Activated CD4-positive, alpha-beta T cell treated with anti-CD3 and anti-CD28 coated beads for 48 hours (primary cell): ENCODE results near the gene CLSTN2.

Source experiments
- DNase-seq: peaks from one replicate; pipeline ENCODE4 v3.0.0-alpha.2; 2020

Gene CLSTN2

DNA sequence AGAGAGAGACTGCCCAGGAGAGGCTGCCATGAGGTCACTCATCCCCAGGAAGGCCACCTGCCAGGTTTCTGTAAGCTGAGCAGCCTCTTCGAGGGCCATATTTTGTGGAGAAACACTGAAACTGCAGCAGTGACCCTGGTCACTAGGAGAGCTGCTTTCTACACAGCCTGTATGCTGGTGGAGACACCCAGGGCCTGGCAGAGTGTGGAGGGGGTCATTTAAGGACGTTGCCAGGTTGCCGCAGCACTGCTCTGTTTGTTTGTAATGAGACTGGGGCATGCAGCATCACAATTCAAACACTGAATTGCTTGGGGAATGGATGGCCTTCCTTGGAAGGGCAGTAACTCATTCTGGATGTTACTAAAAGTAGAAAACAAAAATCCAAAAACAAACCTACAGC is 638.0 kb downstream of the CLSTN2 start:
- DNase-seq = no peak

DNA sequence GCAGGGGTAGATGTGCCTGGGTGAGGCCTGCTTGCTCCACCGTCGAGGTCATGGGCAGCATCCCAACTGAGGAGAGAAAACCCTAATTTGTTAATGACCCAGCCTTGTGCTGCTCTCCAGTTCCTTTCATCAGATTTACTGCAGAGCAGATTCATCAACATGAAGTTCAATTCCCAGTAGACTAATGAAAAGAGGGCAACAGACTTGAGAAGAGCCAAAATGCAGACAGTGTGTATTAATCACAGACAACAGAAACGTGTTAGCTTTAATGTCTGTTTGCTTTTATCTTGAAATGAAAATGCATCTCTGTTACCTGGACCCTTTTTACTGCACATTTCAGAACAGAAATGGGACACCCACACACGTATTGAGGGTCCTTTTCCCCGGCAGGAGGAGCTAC is 639.4 kb downstream of the CLSTN2 start:
- DNase-seq = no peak

DNA sequence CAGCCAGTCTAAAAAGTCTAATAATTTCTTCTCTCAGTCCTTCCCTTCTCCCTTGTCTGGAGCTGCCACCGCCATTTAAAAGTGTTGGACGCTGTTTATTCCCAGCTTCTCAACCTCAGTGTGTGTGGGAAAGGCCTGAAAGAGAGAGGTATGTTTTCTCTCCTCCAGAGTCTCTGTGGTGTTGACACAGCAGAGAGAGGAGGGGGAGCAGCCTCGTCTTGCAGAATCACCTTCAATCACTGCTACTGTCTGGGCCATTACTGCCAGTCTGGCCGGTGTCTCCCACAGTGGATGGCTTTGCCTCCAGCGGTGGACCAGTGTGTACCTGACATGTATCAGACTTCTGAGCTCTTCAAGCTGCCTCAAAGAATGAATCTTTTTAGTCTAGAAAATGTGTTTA is 641.5 kb downstream of the CLSTN2 start:
- no peak for DNase-seq

DNA sequence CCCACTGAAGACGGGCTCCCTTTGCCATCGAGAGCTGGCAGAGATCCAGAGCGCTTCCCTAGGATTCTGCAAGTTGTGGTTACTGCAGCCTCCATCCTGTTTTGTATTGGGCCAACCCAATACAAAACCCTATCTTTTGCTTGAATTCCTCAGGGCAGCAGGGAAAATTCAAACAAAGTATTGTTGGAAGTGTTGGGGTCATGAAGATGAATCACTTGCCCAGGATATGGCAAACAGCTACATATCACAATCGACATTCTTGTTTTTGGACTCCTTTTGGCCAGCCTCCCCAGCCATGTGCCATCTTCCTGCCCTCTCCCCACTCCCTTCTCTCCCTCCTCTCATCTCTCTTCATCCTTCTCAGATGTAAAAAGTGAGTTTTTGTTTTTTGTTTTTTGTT is 642.9 kb downstream of the CLSTN2 start:
- DNase-seq = no peak

DNA sequence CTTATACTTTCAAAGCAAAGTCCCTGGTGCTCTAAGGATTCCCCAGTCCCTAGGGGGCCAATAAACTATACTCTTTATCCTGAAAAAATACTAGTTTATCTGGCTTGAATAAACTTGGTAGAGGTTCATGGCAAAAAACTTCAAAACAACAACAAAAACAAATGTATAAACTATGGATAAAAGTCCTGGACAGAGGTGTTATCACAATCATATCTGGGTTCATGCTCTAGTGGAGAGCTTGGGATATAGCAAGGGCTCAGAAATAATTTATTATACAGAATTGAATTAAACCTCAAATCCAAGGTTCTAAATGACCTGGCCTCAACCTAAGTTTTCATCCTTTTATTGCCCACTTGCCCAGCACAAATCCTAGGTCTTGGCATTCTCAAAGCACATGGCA is 644.3 kb downstream of the CLSTN2 start:
- DNase-seq = no peak

DNA sequence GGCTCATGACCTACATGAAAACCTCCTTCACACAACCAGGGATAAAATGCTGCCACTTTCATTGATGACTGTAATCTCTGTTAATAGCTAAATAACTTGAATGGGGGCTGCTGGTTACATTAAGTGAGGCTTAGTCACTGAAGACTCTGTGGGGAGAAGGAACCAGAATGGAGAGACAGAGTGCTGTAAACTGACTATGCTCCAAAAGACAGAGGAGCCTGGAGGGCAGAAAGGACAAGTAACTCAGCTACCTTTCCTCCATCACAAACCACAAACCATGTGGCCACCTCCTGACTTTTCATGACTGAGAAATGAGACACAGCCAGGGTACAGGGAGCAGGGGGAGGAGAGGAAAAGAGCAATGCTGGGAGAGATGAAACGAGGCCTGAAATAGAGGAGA is 645.8 kb downstream of the CLSTN2 start:
- DNase-seq = no peak

DNA sequence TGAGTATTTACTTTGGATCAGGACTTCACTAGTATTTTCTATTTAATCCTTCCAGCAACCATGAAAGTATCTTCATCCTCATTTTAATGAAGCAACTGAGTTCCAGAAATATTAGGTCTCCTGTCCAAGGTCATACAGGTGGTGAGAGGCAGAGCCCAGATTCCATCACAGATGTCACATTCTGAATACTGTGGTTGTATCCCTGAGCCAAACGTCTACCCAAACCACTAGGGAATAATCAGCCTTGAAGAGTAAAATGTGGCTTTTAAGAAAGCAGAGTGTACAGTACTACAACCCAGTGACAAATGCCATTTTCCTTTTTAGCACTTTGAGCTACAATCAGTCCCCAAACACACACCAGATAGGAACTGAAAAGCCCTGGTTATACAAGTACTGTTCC is 649.6 kb downstream of the CLSTN2 start:
- DNase-seq = no peak

DNA sequence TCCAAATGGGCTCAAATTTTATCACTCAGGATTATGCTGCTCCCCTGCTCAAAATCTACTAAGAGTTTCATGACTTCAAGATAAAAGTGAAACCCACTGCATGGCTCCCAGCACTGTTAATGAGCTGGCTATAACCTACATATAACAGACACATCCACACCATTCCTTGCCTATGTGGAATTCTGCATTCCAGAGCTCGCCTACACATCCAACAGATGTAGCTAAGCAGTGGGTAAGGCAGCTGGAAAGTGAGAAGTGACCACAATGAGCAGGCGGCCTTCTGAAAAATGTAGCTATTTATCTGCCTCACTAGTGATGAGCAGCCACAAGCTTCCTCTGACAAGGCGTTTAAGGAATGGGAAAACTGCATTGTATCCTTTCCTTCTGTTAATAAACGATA is 650.8 kb downstream of the CLSTN2 start:
- DNase-seq = no peak

DNA sequence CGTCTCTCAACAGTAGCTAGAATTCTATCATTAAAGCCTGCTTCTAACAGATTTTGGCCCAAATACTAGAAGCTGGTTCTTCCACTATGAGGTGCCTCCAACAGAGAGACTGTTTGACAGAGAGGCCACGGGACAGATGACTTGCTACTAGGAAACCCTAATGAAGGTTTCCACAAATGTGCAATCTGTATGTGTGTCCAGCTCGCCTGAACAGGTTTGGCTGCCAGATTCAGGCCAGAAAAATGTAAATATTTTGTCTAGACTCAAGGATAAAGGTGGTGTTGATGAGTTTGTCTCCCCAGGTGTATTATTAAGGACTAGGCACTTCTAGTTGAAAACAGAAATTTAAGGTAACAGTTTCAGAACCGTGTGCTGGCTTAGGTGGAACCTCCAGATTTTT is 651.3 kb downstream of the CLSTN2 start:
- DNase-seq = no peak

DNA sequence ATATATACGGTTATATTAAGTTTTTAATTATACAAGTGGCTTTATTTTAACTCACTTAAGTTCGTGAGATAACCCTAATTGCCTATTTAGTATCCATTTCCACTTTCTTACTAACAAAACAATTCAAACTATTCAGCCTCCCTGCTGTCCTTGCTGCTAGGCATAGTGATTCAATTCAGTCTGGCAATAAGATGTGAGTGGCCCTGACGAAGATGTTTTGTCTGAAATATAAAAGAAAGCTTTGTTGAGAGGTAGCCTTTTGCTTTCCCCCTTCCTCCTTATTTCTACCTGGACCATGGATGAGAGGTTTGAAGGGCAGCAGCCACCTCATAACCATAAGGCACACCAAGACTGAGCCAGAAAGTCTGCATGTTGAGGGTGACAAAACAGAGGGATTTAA is 653.6 kb downstream of the CLSTN2 start:
- no peak for DNase-seq

DNA sequence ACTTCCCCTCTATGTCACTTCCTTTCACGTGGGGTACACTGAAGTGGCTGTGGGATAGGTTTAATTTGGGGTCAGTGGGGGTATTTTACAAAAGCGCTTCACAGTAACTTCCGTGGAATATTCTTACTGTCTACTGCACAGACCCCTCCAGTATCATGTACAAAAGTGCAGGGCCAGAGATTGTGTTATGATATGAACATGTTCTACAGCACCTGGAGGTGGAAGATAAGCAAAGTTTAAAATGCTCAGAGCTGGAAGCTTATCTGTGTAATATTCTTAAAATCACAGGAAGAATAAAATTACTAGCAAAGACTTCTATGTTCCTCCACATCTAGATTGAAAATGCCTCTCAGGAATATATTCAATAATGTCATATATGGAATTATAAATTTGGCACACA is 658.8 kb downstream of the CLSTN2 start:
- DNase-seq = no peak

DNA sequence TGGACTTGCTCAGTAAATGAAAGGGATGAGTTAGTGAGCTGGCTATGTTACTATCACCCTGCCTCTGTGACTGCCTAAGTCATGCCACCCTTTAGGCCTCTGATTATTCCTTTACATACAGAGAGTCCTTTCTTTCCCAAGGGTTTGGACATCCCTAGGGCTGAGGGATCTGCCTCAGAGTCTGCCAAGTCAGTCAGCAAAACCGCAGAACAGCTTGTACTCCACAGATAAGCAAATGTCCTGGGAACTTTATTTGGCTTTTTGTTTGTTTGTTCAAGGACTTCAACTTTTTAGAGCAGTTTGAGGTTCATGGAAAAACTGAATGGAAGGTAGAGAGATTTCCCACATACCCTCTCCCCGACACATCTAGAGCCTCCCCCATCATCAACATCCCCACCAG is 660.3 kb downstream of the CLSTN2 start:
- no peak for DNase-seq

DNA sequence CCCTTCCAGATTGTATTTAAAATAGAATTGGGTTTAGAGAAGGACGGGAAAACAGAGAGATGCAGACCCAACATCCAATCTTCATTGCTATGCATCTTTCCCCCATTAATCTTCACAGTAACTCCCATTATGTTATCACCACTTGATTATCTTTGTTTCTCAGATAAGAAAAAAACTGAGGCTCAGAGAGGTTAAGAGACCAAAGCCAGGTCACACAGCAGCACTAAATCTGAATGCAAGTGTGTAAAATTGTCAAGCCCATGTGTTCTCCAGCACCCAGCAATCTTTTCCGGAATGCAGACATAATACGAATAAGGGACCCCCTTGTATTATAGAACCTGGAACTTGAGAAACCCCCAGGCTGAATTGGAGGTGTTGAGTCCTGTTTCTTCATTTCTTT is 662.4 kb downstream of the CLSTN2 start:
- DNase-seq = no peak

DNA sequence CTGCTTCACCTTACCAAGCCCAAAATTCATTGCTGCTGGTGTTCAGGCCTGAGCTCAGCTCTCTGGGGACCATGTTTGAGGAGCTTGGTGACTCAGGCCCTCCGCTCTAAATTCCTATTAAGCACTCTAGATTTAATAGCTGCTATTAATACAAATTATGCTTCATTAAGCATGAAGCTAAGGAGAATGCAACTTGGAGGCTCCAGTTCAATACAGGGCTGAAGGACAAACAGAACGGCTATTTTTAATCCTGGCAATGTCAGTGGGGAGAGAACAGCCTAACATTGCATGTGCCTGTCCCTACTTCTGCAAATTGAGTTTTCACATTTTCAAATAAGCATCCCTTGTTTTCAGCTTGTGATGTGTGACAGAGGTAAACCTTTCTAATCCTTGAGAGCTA is 662.8 kb downstream of the CLSTN2 start:
- no peak for DNase-seq

DNA sequence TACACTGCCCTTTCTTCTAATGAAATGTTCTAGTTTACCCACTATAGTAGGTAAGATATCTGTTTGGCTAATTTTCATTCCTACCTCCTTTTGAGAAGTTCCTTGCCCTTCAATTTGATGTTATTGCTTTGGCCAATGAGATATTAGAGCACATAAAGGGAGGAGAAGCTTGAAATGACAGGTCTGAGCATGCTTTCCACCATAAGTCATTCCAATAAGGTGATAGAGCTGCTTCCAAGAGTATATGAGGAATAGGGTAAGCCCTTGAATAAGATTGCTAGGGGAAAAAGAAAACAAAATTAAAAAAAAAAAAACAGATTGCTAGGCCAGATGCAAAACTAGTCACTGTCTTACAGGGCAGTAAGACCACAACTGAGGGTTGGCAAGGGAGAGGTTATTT is 664.0 kb downstream of the CLSTN2 start:
- DNase-seq = no peak

DNA sequence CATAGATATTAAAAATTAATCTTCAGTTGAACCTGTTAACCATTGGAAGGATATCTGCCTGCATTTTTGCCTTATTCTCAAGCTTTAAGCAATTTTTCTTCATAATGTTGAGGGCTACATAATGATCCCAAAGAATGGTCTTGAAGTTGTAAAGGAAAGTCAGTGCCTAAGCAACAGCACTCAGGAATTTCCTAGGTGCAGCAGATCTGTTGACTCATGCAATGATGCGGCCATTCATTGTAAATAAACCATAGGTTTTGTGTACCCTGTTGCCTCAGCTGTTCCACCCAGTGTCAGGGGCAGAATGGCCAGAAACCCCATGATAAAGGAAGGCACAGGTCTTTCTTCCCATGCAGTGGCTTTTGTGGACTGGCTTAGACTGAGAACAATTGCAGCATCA is 664.5 kb downstream of the CLSTN2 start:
- no peak for DNase-seq

DNA sequence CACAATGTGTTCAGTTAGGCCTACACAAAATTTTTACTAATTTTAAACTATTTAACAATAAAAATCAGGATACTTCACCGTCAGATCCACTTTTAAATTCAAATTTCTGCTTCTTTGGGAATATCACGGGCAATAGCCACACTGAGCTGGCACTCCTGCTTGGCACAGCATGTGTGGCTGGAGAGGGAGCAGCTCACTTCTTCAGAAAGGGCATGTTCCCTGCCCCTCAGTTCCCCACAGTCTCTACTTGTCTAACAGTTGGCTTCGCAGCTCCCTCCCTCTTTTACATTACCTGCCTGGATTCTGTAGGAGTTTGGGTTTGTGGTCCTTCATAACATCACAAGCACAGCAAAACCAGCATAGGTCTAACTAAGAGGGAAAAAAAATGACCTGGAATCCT is 666.9 kb downstream of the CLSTN2 start:
- no peak for DNase-seq

DNA sequence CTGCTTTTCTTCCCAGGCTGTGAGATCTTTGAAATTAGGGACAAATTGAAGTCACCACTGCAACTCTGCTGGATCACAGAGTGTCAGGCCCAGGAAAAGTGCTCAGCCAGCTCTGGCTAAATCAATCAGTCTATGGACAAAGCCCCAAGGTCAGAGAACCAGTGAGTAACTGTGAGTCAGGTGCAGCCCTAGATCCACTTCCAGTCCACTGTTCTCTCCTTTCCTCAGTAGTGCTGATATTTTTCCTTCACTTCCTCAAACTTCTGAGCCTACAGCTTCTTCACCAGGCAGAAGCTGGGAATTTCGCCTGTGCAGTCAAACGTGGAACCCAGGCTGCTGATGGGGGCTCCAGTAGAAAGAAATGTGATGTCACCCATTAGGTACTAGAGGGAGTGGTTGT is 667.8 kb downstream of the CLSTN2 start:
- no peak for DNase-seq

DNA sequence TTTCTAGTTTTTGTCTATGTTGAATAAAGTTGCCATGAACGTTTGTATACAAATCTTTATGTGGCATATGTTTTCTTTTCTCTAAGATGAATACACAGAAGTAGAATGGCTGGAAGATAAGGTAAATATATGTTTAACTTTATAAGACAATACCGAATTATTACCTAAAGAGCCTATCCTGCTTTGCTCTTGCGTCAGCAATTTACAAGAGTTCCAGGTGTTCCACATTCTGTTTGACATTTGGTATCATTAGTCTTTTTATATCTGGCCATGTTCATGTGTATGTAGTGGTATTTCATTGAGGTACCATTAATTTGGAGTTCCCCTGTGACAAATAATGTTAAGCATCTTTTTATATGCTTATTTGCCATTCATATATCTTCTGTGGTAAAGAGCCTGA is 668.8 kb downstream of the CLSTN2 start:
- DNase-seq = no peak

DNA sequence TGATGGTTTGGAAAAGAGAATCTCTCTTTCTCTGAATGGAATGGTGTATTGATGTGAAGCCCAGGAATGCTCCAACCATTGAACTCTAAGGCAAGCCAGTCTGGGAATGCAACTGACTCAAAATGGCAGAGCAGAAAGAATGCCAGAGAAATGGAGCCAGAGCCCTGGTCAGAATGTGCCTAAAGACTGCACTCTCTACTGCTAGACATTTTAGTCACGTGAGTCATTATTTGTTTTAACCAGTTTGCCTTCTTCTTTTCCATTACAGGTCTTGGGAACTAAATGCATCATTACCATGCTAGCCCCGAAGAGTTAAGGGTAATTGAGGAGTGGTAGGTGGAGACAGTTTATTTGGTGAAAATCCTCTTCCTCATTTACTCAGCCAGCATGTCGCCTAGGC is 675.6 kb downstream of the CLSTN2 start:
- no peak for DNase-seq

DNA sequence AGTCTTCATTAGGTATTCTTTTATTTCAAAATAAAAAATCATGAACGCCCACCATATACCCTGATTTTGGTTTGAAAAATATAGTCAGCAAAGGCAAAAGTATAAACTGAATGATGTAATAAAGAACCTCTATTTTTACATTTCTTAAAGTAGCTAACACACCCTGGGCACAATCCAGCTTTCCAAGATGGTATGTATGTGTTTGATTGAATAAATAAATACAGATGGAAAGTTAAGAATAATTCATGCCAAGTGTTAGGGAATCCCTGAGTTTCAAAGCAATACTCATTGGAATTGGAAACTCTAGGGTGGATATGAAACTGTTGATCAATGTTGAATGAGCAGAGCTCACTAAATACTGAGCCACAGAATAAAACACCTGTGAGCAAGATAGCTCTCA is 679.0 kb downstream of the CLSTN2 start:
- DNase-seq = no peak

DNA sequence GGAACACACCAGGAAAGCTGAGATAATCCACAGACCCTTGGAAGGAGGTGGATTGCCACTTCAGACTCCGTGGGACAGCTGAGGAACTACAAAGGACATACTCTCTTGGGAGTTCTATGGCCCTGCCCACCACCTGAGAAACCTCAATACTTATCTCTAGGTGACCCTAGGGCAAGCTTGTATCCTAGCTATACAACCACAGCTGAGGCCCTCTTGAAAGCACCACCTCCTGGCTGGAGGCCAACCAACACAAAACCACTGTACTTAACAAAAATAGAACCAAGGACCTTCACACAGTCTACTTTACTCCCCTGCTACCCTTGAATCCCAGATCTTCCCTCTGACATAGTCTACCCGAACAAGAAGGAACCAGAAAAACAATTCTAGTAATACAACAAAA is 682.1 kb downstream of the CLSTN2 start:
- no peak for DNase-seq

DNA sequence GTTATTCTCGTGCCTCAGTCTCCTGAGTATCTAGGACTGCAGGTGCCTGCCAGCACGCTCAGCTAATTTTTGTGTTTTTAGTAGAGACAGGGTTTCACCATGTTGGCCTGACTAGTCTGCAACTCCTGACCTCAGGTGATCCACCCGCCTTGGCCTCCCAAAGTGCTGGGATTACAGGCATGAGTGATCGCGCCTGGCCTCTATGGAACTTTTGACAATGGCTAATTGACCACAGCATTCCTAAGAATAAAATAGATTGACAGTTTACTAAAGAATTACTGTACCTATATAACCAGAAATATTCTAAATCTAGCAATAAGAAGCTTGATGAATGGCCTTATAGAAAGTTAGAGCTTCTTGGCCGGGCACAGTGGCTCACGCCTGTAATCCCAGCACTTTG is 691.9 kb downstream of the CLSTN2 start:
- no peak for DNase-seq
